HG02798 (cell line): ENCODE results near the gene GPHN.

Experiments
- ATAC-seq: cut with Tn5 transposase; IDR thresholded peaks from one replicate; pipeline ENCODE4 v1.9.1; 2021; ENCODE audit warnings: mild to moderate bottlenecking; ENCODE audit not compliant: unreplicated experiment, poor library complexity

Gene GPHN

GRCh38 chr14:66884149-66884548, 376.2 kb downstream of the GPHN start:
- ATAC-seq, result no peak

- no peak for ATAC-seq
Measured at GRCh38 chr14:66900719-66901118, 392.8 kb downstream of the GPHN start.

GRCh38 chr14:66910311-66910840, 402.4 kb downstream of the GPHN start:
- ATAC-seq, result no peak

DNA sequence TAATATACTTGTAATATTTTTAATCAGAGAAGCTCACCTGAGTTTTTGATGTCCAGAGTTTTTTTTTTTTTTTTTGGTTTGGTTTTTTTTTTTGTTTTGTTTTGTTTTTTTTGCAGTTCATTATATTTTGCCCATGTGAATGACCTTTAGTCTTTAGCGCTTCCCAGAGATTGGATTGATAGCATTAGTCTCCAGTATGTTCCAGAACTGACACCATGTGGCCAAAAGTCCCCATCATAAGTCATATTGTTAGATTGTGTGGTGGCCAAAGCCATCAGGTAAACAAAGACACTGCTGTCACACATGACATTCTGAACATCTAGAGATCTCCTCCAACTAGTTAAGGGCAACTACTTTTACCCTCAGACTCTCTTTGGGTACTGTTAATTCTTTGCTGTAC, 408.5 kb downstream of the GPHN start:
- no peak for ATAC-seq

- no peak for ATAC-seq
Measured at GRCh38 chr14:66918527-66918926, 410.6 kb downstream of the GPHN start.

GRCh38 chr14:66920196-66920595, 412.2 kb downstream of the GPHN start:
- ATAC-seq, result no peak

- ATAC-seq, result no peak
Measured at GRCh38 chr14:66923251-66923650, 415.3 kb downstream of the GPHN start.

DNA sequence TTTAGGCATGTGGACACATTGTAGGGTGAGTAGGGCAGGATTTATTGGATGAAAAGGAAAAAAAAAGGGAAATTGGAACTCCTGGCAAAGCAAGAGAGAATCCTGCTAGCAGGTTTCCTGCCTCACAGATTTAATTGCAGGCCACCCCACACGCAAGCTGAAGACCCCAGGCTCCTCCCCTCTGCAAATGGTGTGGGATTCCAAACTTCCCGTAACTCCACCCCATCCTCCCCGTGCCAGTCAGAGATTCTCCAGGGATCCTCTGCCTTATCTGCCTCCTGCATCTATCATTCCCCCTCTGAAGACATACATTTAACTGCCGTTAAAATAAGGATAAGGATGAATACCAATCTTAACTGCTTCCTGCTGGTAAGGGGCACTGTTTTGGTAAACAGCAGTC, 431.5 kb downstream of the GPHN start:
- ATAC-seq, result no peak

- ATAC-seq, result no peak
Measured at GRCh38 chr14:66944872-66945271, 436.9 kb downstream of the GPHN start.

GRCh38 chr14:66955159-66955558, 447.2 kb downstream of the GPHN start:
- no peak for ATAC-seq

DNA sequence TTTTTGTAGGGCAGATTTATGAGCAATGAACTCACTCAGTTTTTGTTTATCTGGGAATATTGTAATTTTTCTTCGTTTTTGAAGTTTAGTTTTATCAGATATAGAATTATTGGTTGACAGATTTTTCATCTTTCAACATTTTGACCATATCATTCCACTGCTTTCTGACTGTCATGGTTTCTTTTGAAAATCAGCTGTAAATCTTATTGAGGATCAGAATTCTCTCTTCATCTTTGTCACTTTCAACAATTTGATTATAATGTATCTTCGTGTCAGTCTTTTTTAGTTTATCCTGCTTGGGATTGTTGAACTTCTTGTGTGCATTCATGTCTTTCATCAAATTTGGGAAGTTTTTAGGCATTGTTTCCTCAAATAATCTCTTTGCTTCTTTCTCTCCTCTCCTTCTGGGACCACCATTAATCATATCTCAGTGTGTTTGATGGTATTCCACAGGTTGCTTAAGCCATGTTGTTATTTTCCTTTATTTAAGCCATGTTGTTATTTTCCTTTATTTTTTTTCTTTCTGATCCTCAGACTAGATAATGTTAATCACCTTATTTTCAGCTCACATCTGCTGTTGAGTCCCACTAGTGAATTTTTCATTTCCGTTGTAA, 451.6 kb downstream of the GPHN start:
- no peak for ATAC-seq

- no peak for ATAC-seq
Measured at GRCh38 chr14:66965831-66966230, 457.9 kb downstream of the GPHN start.

DNA sequence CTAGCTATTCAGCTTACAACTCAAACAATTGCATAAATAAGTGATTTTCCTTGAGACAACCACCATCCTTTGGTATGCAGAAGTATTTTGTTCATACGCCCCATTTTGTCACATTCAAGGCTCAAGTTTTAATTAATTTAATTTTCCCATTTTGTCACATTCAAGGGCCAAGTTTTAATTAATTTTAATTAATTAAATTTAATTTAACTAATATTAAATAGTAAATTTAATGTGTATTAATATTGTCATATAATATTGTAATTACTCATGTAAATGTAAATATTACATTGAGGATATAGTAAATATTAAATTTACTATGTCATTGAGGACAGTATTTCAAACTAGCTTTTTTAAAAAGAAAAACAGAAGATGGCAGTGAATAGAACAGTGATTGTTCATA, 464.5 kb downstream of the GPHN start:
- ATAC-seq, result no peak

GRCh38 chr14:66974397-66975025, 466.6 kb downstream of the GPHN start:
- ATAC-seq, result no peak

DNA sequence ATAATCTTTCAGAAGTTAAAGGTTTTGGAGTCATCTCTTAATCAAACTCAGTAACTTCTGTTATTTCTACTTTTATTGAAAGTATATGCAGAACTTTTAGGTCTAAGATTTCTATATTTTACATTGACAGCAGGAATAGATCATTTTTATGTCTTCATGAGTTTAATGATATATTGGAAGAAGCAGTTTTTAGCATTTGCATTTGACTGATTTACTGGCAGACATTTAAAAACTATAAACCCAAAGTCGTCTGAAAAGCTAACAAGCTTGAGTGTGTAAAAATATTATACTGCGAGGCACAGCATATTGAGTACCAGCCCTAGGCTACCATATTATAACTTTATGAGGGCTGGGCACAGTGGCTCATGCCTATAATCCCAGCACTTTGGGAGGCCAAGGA, 467.3 kb downstream of the GPHN start:
- no peak for ATAC-seq

DNA sequence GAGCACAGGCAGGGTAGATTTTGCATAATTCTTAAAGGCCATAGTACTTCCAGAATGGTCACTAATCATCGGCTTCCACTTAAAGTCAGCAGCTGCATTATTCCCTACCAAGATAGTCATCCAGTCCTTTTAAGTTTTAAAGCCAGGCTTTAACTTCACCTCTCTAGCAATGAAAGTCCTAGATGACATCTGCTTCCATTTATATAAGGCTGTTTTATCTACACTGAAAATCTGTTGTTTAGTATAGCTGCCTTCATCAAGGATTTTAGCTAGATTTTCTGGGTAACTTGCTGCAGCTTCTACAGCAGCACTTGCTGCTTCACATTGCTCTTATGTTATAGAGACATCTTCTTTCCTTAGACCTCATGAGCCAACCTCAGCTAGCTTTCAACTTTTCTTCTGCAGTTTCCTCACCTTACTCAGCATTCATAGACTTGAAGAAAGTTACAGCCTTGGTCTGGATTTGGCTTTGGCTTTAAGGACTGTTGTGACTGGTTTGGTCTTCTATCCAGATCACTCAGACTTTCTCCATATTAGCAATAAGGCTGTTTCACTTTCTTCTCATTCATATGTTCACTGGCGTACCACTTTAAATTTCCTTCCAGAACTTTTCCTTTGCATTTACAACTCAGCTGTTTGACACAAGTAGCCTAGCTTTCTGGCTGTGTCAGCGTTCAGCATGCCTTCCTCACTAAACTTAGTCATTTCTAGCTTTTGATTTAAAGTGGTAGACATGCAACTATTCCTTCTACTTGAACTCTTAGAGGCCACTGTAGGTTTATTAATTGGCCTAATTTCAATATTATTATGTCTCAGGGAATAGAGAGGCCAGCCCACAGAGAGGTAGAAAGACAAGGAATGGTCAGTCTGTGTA, 471.4 kb downstream of the GPHN start:
- no peak for ATAC-seq

DNA sequence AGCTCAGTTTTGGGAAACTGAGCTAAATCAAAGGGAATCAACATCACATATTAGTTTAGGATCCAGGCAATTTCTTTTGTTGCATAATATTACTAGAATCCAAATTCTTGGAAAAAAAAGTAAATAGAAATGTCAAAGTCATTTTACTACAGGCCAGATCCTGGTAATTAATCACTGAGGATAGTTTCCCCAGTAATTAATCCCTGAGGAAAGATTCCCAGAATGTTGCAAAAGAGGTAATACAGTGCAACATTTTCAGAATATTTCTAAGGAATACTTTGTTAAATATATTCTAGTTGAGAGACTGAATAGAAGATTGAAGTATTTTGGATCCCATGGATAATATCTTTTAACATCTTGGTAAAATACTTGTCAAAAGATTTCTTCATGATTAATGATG, 474.3 kb downstream of the GPHN start:
- ATAC-seq, result no peak

GRCh38 chr14:66992776-66993175, 484.8 kb downstream of the GPHN start:
- ATAC-seq, result no peak

- no peak for ATAC-seq
Measured at GRCh38 chr14:66993512-66993911, 485.6 kb downstream of the GPHN start.

DNA sequence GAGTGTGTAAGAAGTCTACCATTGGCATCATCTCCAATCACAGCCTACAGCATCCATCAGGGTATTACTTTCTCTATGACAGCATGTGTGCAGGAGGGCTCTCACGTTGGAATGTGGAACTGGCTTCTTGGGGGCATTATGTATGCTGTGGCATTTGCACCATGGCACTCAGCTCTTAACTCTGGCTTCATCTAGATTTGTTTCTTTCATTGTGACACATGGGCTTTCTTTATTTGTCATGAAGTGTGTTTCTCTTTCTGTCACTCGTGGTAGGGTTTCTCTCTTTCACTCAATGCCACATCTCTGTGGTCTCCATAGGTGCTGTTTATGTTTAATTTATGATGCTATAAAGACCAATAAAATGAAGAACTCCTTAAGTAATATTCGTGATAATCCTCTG, 490.1 kb downstream of the GPHN start:
- no peak for ATAC-seq

GRCh38 chr14:66999978-67000377, 492.0 kb downstream of the GPHN start:
- ATAC-seq, result no peak
